Measurements from ENCODE around the gene NLN. TPM values are rescaled to one million over a fixed set of nuclear protein-coding genes. Genes with fewer than 3 reads are reported as not detected.

Gene NLN
- total and polyA plus RNA-seq, 2 donors from 2014 or later (not counting 2 experiments from before 2014, with no cell fraction given) = 9.4 to 39.1 TPM

Other genes starting within 250 kb of the NLN start
- 19.6 and 23.2 TPM in 2 replicates for gene ADAMTS6, start 240.3 kb upstream of the NLN start, total RNA-seq
- gene ADAMTS6, start 240.3 kb upstream of the NLN start, polyA plus RNA-seq = 3.1 and 3.2 TPM in 2 replicates
- 33.3 and 34.4 TPM in 2 replicates for gene CENPK, start 159.0 kb upstream of the NLN start, total RNA-seq
- 16.0 and 18.7 TPM in 2 replicates for gene CENPK, start 159.0 kb upstream of the NLN start, polyA plus RNA-seq
- gene PPWD1, start 158.9 kb upstream of the NLN start, total RNA-seq = 27.7 and 30.1 TPM in 2 replicates
- 15.4 and 18.0 TPM in 2 replicates for gene PPWD1, start 158.9 kb upstream of the NLN start, polyA plus RNA-seq
- 6.6 TPM in 2 replicates for gene TRIM23, start 97.9 kb upstream of the NLN start, total RNA-seq
- gene TRIM23, start 97.9 kb upstream of the NLN start, polyA plus RNA-seq = 1.2 and 1.5 TPM in 2 replicates
- 2.3 and 2.4 TPM in 2 replicates for gene SHLD3, start 97.2 kb upstream of the NLN start, total RNA-seq
- gene SHLD3, start 97.2 kb upstream of the NLN start, polyA plus RNA-seq = 1.5 and 1.7 TPM in 2 replicates
- gene TRAPPC13, start 97.2 kb upstream of the NLN start, total RNA-seq = 15.0 and 16.5 TPM in 2 replicates
- 7.5 and 9.3 TPM in 2 replicates for gene TRAPPC13, start 97.2 kb upstream of the NLN start, polyA plus RNA-seq
- 8.1 and 8.8 TPM in 2 replicates for gene SGTB, start 96 bp upstream of the NLN start, total RNA-seq
- 2.6 and 3.4 TPM in 2 replicates for gene SGTB, start 96 bp upstream of the NLN start, polyA plus RNA-seq
- 51.3 and 53.3 TPM in 2 replicates for gene ERBIN, start 204.4 kb downstream of the NLN start, total RNA-seq
- gene ERBIN, start 204.4 kb downstream of the NLN start, polyA plus RNA-seq = 6.9 and 7.6 TPM in 2 replicates

Measured in foreskin keratinocyte (primary cell).